Naive thymus-derived CD4-positive, alpha-beta T cell (primary cell): Measurements from ENCODE around the gene KSR1. TPM values are rescaled to one million over a fixed set of nuclear protein-coding genes. Genes with fewer than 3 reads are reported as not detected.

Experiments used
- ATAC-seq: fragments of 150-1000 bp; cut with Tn5 transposase; 2 replicates; pipeline ENCODE4 v1.10.0; 2021; ENCODE audit warnings: mild to moderate bottlenecking, moderate library complexity
- CTCF ChIA-PET: fragments of 350-600 bp; sonication (Branson Sonifier 250); formaldehyde crosslinking; loops from one replicate; lab custom pipeline; 2021; ENCODE audit warnings: antibody characterized with exemption; lab: Charles Lee
- POLR2A ChIA-PET: fragments of 350-600 bp; sonication (Branson Sonifier 250); formaldehyde crosslinking; loops from one replicate; lab custom pipeline; 2021; ENCODE audit warnings: antibody characterized with exemption, inconsistent platforms; lab: Charles Lee
- DNase-seq, 9 donors: peaks; one replicate each; pipeline versions ENCODE4 v3.0.0 to v3.0.0-alpha.2; 2020 to 2022; ENCODE audit warnings: mixed read lengths in 1 of 9
- H3K27ac ChIP-seq: one replicate; pipeline ENCODE4 v1.7.0; 2013; ENCODE audit warnings: mild to moderate bottlenecking, low read depth, low read length, moderate library complexity
- H3K27me3 ChIP-seq, 2 donors: one replicate each; pipeline ENCODE4 v1.7.0; 2013; ENCODE audit warnings: low read length in 2 of 2, mild to moderate bottlenecking in 2 of 2, moderate library complexity in 2 of 2; ENCODE audit not compliant: control insufficient read depth in 2 of 2, insufficient read depth in 2 of 2
- H3K36me3 ChIP-seq, 3 experiments: 1 replicate in 2 of 3; 2 replicates in 1 of 3; pipeline ENCODE4 v1.7.0; 2013; ENCODE audit warnings: low read length in 3 of 3, mild to moderate bottlenecking in 3 of 3, moderate library complexity in 1 of 3; ENCODE audit not compliant: insufficient read depth in 3 of 3, control insufficient read depth in 2 of 3
- H3K4me1 ChIP-seq, 2 donors: one replicate each; pipeline ENCODE4 v1.7.0; 2013; ENCODE audit warnings: low read length in 2 of 2, mild to moderate bottlenecking in 2 of 2, moderate library complexity in 1 of 2; ENCODE audit not compliant: control insufficient read depth in 2 of 2, insufficient read depth in 2 of 2
- H3K4me3 ChIP-seq: 2 replicates; pipeline ENCODE4 v1.7.0; 2013; ENCODE audit warnings: mild to moderate bottlenecking, low read length
- H3K9me3 ChIP-seq, 3 experiments: 1 replicate in 2 of 3; 2 replicates in 1 of 3; pipeline ENCODE4 v1.7.0; 2013; ENCODE audit warnings: low read length in 3 of 3; ENCODE audit not compliant: control insufficient read depth in 2 of 3
- H3K27ac Mint-ChIP-seq, 9 donors: one replicate each; pipeline ENCODE4 v1.8.0; 2020 to 2022; ENCODE audit warnings: mixed read lengths in 9 of 9, mild to moderate bottlenecking in 8 of 9, moderate library complexity in 5 of 9, inconsistent platforms in 2 of 9
- H3K27me3 Mint-ChIP-seq, 5 donors: one replicate each; pipeline ENCODE4 v1.8.0; 2021 to 2022; ENCODE audit warnings: mixed read lengths in 5 of 5, mild to moderate bottlenecking in 1 of 5
- H3K36me3 Mint-ChIP-seq, 5 donors: one replicate each; pipeline ENCODE4 v1.8.0; 2020 to 2022; ENCODE audit warnings: mixed read lengths in 5 of 5, mild to moderate bottlenecking in 3 of 5, inconsistent platforms in 1 of 5
- H3K4me1 Mint-ChIP-seq, 7 donors: one replicate each; pipeline ENCODE4 v1.8.0; 2020 to 2022; ENCODE audit warnings: mixed read lengths in 7 of 7, mild to moderate bottlenecking in 3 of 7, inconsistent platforms in 1 of 7
- H3K4me3 Mint-ChIP-seq, 10 donors: one replicate each; pipeline ENCODE4 v1.8.0; 2020 to 2022; ENCODE audit warnings: mild to moderate bottlenecking in 10 of 10, mixed read lengths in 10 of 10, moderate library complexity in 6 of 10, inconsistent platforms in 2 of 10
- H3K9me3 Mint-ChIP-seq, 11 donors: one replicate each; pipeline ENCODE4 v1.8.0; 2020 to 2022; ENCODE audit warnings: mixed read lengths in 11 of 11, mild to moderate bottlenecking in 4 of 11, inconsistent platforms in 1 of 11, moderate library complexity in 1 of 11
- intact Hi-C, 2 donors: fragments of 100-400 bp; cut with micrococcal nuclease; formaldehyde crosslinking; loops; one replicate each; pipeline ENCODE4 v1.15.1; 2023
- polyA plus RNA-seq, 2 donors: library from polyadenylated mRNA; unstranded; fragments of 300-500 nt; fragmentation: Illumina TruSeq; gene quantifications; one replicate each; pipeline ENCODE4 v1.2.3, GENCODE V29; 2021
- total RNA-seq, 6 experiments: library from RNA in 5 of 6; stranded (reverse) in 5 of 6; gene quantifications; 1 replicate in 5 of 6; 2 replicates in 1 of 6; pipeline ENCODE4 v1.2.3 and lab custom pipeline; 2021 to 2026

Gene KSR1
- total and polyA plus RNA-seq, 7 experiments from 2014 or later: 0.52 to 96.4 (median 23.3) TPM

DNA sequence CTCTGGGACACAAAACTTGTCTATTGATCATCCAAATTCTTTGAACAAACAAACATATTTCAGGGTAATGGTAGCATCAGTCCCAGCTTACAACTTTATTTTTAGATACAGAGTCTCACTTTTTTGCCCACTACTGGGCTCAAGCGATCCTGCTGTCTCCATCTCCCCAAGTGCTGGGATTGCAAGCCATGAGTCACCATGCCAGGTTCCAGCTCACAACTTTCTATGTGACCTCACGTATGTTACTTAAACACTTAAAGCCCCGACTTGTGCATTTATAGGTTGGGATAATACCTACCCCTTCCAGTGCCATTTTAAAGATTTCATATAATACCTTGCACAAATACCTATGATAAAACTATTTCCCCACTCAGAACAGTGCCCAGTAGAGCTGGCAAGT lies 42.0 kb upstream of the KSR1 start:
- peaks cover 0 to 6% (median 0%) of the 10 kb centered on the region in 5 donors for H3K27me3 Mint-ChIP-seq
- H3K9me3 ChIP-seq: no peaks in the 10 kb centered on the region
- no peak overlapping the region for H3K4me3 ChIP-seq
- intact Hi-C loops: no loop called here
- H3K4me1 ChIP-seq: no peaks in the 10 kb centered on the region
- POLR2A ChIA-PET: interaction anchor here (0.6 kb wide), 1 partner anchor 8 kb away, joined by 4 read pairs; no protein-coding TSS in a partner anchor
- H3K4me3 Mint-ChIP-seq: no peak overlapping the region
- no peaks in the 10 kb centered on the region for H3K36me3 ChIP-seq
- no peaks in the 10 kb centered on the region for H3K36me3 Mint-ChIP-seq
- no peak for ATAC-seq
- H3K9me3 Mint-ChIP-seq: no peaks in the 10 kb centered on the region
- DNase-seq: no peak
- H3K4me1 Mint-ChIP-seq: peaks cover 0 to 3% (median 0%) of the 10 kb centered on the region in 7 donors
- no peaks in the 10 kb centered on the region for H3K27me3 ChIP-seq
- CTCF ChIA-PET: interaction anchor here (0.6 kb wide), 1 partner anchor 170 kb away, joined by 3 read pairs; no protein-coding TSS in a partner anchor
- no peak overlapping the region for H3K27ac ChIP-seq
- H3K27ac Mint-ChIP-seq: no peak overlapping the region

DNA sequence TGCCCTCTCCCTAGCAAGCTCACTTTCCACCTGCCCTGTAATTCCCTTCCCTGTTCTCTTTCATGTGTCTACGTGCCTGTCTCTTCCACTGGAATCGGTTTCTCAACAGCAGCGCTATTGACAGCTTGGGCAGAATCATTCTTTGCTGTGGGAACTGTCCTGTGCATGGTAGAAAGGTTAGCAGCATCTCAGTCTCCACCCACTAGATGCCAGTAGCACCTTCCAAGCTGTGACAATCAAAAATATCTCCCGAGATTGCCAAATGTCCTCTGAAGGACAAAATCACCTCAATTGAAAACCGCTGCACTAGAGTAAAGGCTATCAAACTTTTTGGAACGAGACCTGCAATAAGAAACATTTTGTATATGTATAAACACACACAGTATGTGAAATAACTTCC lies 41.6 kb upstream of the KSR1 start:
- H3K27me3 ChIP-seq: no peaks in the 10 kb centered on the region
- Mint-ChIP-seq H3K27ac (no peak overlapping the region), H3K27me3 (peaks cover 0 to 6% (median 0%) of the 10 kb centered on the region in 5 donors), H3K36me3 (no peaks in the 10 kb centered on the region), H3K4me1 (peaks cover 0 to 3% (median 0%) of the 10 kb centered on the region in 7 donors), H3K4me3 (no peak overlapping the region), H3K9me3 (no peaks in the 10 kb centered on the region)
- H3K36me3 ChIP-seq: no peaks in the 10 kb centered on the region
- POLR2A ChIA-PET: interaction anchor here (0.6 kb wide), 1 partner anchor 9 kb away, joined by 4 read pairs; no protein-coding TSS in a partner anchor
- no peak overlapping the region for H3K4me3 ChIP-seq
- H3K4me1 ChIP-seq: no peaks in the 10 kb centered on the region
- intact Hi-C loops: no loop called here
- H3K9me3 ChIP-seq: no peaks in the 10 kb centered on the region
- DNase-seq: no peak
- ATAC-seq: no peak
- H3K27ac ChIP-seq: no peak overlapping the region
- CTCF ChIA-PET: interaction anchor here (0.6 kb wide), 1 partner anchor 170 kb away, joined by 3 read pairs; no protein-coding TSS in a partner anchor

DNA sequence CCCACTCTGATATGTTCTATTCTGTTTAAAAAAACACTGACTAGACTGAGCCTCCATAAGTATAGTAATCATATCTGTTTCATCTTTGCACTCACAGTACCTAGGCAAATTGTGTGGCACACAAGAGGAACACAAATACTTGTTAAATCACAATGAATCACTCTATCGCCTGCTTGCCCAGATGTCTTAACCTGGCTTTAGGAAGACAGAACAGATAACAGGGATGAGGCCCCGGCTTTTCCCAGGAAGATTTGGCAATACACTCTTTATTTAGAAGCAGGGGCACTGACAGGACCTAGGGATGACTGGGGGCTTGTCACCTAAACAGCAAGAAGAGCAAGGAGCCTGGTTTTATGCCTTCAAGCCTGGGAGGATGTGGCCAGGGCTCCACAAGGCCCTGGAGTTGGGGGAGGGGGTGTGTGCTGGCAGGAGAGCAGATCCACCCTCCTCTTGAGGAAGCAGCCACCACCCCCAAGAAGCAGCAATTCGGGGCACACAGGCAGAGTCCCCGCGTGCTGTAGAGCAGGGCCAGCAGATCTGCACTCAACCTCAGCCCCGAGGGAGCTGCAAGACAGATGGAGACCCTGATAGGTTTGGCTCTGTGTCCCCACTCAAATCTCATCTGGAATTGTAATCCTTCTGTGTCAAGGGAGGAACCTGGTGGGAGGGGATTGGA lies 41.0 kb upstream of the KSR1 start:
- Mint-ChIP-seq H3K27ac (no peak overlapping the region), H3K9me3 (no peaks in the 10 kb centered on the region), H3K27me3 (peaks cover 0 to 4% (median 0%) of the 10 kb centered on the region in 5 donors), H3K36me3 (no peaks in the 10 kb centered on the region), H3K4me1 (peaks cover 0 to 3% (median 0%) of the 10 kb centered on the region in 7 donors), H3K4me3 (no peak overlapping the region)
- Histone ChIP-seq H3K9me3 (no peaks in the 10 kb centered on the region), H3K4me3 (no peak overlapping the region), H3K27me3 (no peaks in the 10 kb centered on the region), H3K27ac (no peak overlapping the region), H3K36me3 (no peaks in the 10 kb centered on the region), H3K4me1 (no peaks in the 10 kb centered on the region)
- ChIA-PET POLR2A (no interaction called here), CTCF (interaction anchor here (0.6 kb wide), 1 partner anchor 171 kb away, joined by 3 read pairs; no protein-coding TSS in a partner anchor)
- no peak for DNase-seq
- no peak for ATAC-seq
- intact Hi-C loops: no loop called here

DNA sequence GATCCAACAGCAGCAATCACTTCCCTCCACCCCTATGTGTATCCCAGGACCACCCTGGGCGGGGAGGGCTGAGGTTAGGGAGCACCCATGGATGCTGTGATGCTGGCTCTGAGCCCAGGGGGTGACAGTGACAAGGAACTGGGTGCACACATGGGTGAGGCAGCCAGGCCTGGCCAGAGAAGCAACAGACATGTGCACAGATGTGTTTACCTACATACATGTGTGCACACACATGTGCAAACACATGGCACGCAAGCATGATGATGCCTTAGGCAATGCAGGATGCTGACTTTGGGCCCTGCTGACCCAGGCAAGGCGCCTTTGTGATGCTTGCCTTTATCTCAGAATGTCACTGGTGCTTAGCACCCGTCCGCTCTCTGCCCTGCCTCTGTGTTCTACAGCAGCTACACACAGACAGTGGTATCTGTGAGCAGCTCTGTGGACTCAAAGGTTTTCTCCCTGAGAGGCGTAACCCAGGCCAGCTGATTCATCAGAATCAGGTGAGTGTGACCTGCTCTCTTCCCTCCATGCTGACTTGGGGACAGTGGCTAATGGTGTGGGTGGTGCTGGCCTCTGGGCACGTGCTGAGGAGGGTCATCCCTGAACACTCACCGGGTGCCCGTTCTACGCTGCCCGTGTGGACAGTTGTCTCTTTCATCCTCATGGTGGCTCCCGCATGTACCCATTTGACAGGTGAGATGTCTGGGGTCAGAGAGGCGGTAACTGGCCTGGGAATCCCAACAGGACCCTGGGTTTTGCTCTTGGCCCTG lies 38.5 kb upstream of the KSR1 start:
- ATAC-seq (no peak), DNase-seq (no peak)
- Mint-ChIP-seq H3K4me3 (no peak overlapping the region), H3K4me1 (peaks cover 0 to 3% (median 0%) of the 10 kb centered on the region in 7 donors), H3K27ac (no peak overlapping the region), H3K9me3 (no peaks in the 10 kb centered on the region), H3K36me3 (no peaks in the 10 kb centered on the region), H3K27me3 (peaks cover 0 to 2% (median 0%) of the 10 kb centered on the region in 5 donors)
- POLR2A ChIA-PET: no interaction called here
- H3K9me3 ChIP-seq: no peaks in the 10 kb centered on the region
- no peaks in the 10 kb centered on the region for H3K36me3 ChIP-seq
- H3K27me3 ChIP-seq: no peaks in the 10 kb centered on the region
- intact Hi-C loops: no loop called here
- no peak overlapping the region for H3K4me3 ChIP-seq
- H3K27ac ChIP-seq: no peak overlapping the region
- CTCF ChIA-PET: no interaction called here
- H3K4me1 ChIP-seq: no peaks in the 10 kb centered on the region

DNA sequence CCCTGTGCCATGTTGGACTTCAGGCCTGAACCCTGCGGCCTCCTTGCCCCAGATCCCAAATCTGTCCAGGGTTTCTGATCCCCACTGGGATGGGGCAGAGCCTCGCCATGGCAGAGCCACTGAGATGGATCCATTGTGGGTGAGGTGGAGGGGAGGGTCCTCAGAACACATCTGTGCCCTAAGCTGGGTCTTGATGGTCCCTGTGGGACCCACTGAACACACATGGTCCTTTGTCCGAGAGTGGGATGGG lies 38.0 kb upstream of the KSR1 start:
- Mint-ChIP-seq H3K36me3 (no peaks in the 10 kb centered on the region), H3K27ac (no peak overlapping the region), H3K27me3 (peaks cover 0 to 2% (median 0%) of the 10 kb centered on the region in 5 donors), H3K9me3 (no peaks in the 10 kb centered on the region), H3K4me3 (no peak overlapping the region), H3K4me1 (peaks cover 0 to 3% (median 0%) of the 10 kb centered on the region in 7 donors)
- POLR2A ChIA-PET: no interaction called here
- intact Hi-C loops: no loop called here
- CTCF ChIA-PET: no interaction called here
- no peaks in the 10 kb centered on the region for H3K36me3 ChIP-seq
- H3K9me3 ChIP-seq: no peaks in the 10 kb centered on the region
- no peak for ATAC-seq
- DNase-seq: no peak
- no peaks in the 10 kb centered on the region for H3K27me3 ChIP-seq
- H3K27ac ChIP-seq: no peak overlapping the region
- no peaks in the 10 kb centered on the region for H3K4me1 ChIP-seq
- no peak overlapping the region for H3K4me3 ChIP-seq

DNA sequence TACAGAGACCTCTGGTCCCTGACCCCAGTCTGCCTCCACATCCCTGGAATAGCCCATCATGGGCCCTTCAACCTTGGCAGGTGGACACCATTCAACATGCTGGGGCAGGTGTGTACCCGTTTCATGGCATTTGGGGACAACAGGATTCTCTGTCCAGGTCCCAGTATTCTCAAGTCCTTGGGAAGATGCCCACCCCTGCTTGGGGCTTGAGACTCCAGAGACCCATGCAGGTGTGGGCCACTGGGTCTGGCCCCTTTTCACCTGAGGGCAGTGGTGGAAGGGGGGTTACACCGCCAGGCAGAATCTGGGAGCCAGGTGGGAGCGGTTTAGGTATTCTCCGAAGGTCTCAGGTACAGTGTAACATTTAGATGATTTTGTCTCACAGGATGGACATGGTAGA lies 37.1 kb upstream of the KSR1 start:
- H3K9me3 Mint-ChIP-seq: no peaks in the 10 kb centered on the region
- Histone ChIP-seq H3K4me1 (no peaks in the 10 kb centered on the region), H3K36me3 (no peaks in the 10 kb centered on the region), H3K9me3 (no peaks in the 10 kb centered on the region), H3K27ac (no peak overlapping the region), H3K4me3 (no peak overlapping the region), H3K27me3 (no peaks in the 10 kb centered on the region)
- ChIA-PET POLR2A (no interaction called here), CTCF (no interaction called here)
- H3K4me1 Mint-ChIP-seq: peaks cover 0 to 3% (median 0%) of the 10 kb centered on the region in 7 donors
- intact Hi-C loops: no loop called here
- no peak overlapping the region for H3K27ac Mint-ChIP-seq
- ATAC-seq (no peak), DNase-seq (no peak)
- H3K27me3 Mint-ChIP-seq: peaks cover 0 to 2% (median 0%) of the 10 kb centered on the region in 5 donors
- no peak overlapping the region for H3K4me3 Mint-ChIP-seq
- H3K36me3 Mint-ChIP-seq: no peaks in the 10 kb centered on the region
